GM12891 (cell line): ENCODE results near the gene GDNF.

Experiments used
- DNase-seq: peaks from one replicate; pipeline ENCODE4 v3.0.0; 2011; ENCODE audit warnings: low spot score; ENCODE audit not compliant: insufficient read length
- FAIRE-seq: peaks from 2 replicates; lab custom pipeline; 2011; peaks lifted over from hg19 to GRCh38; lab: Jason Lieb, UNC
- PAX5 ChIP-seq: IDR thresholded peaks from 2 replicates; pipeline ENCODE4 v1.6.1; 2011; ENCODE audit warnings: low read length, moderate library complexity, mild to moderate bottlenecking; ENCODE audit not compliant: insufficient read depth, severe bottlenecking
- POLR2A ChIP-seq: IDR thresholded peaks from 2 replicates; pipeline ENCODE4 v1.6.1; 2011; ENCODE audit warnings: low read depth, low read length, control low read depth
- POLR2AphosphoS5 ChIP-seq: IDR thresholded peaks from 2 replicates; pipeline ENCODE4 v1.6.1; 2011; ENCODE audit warnings: low read depth, low read length, control low read depth
- POU2F2 ChIP-seq: IDR thresholded peaks from 2 replicates; pipeline ENCODE4 v1.6.1; 2011; ENCODE audit warnings: low read depth, mild to moderate bottlenecking, control low read depth, low read length, moderate library complexity
- SPI1 ChIP-seq: IDR thresholded peaks from 2 replicates; pipeline ENCODE4 v1.6.1; 2011; ENCODE audit warnings: low read depth, low read length, control low read depth
- TAF1 ChIP-seq: IDR thresholded peaks from 2 replicates; pipeline ENCODE4 v1.6.1; 2011; ENCODE audit warnings: low read depth, low read length, control low read depth

Gene GDNF

DNA sequence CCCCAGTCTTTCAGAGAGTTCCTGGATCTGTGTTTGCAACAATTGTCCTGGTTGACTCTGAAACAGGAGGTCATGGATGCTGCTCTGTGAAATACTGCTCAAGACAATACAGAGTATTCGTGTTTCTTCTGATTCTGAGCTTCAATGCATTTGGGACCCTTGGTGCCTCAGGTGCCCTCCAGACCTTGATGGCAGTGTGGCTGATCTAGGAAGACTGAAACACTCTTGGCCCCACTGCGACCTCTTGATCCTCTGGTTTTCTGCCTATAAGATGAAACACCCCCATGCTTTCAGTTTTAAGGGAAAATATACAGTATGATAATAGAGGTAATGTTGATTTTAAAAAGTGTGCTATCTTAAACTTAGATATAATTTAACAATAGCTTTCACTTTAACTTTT is 67.6 kb downstream of the GDNF start:
- FAIRE-seq (no peak), DNase-seq (no peak)
- TF ChIP-seq SPI1, result no peak
- TF ChIP-seq TAF1, result no peak
- no peak for TF ChIP-seq POLR2A
- TF ChIP-seq PAX5, result no peak
- no peak for TF ChIP-seq POU2F2
- TF ChIP-seq POLR2AphosphoS5, result no peak

DNA sequence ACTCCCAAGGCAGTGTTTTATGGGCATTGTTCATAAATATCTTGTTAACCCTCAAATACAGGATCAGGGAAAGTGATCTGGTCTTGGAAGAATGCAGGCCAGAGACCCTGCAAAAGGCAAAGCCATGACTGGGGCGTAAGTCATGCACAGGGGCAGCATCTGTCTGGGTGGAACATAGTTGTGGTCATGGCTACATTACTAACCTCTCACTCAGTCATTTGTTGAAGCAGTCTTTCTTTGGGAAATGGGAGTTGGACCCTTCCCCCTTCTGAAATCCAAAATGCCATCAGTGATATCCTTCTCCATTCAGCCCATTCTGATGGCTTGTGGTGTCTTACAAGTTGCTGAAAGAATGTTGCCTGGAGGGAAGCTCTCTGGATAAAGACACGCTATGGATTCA is 68.1 kb downstream of the GDNF start:
- no peak for FAIRE-seq
- TF ChIP-seq SPI1, result no peak
- no peak for TF ChIP-seq POLR2A
- TF ChIP-seq POLR2AphosphoS5, result no peak
- no peak for TF ChIP-seq PAX5
- TF ChIP-seq POU2F2, result no peak
- TF ChIP-seq TAF1, result no peak
- DNase-seq, result no peak

DNA sequence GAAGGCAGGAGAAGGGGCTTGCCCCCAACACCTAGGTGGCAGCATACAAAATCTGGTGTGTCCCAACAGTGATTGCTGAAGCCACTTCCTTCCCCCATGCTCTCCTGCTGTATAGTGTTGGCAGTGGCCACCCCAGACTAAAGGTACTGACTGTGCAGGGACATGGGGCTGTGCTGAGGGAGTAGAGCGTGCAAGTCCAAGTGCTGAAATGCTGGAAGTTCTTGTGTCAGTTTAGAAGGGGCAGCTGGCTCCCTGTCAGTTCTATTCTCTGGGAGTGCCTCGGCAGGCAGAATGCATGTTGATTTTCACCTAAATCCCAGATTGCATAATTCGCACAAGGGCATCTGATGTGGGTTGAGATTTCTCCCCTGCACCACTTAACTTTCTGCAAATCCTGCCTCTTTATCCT is 68.6 kb downstream of the GDNF start:
- FAIRE-seq (no peak), DNase-seq (no peak)
- TF ChIP-seq SPI1 (no peak), POLR2A (no peak), TAF1 (no peak), POLR2AphosphoS5 (no peak), PAX5 (no peak), POU2F2 (no peak)

DNA sequence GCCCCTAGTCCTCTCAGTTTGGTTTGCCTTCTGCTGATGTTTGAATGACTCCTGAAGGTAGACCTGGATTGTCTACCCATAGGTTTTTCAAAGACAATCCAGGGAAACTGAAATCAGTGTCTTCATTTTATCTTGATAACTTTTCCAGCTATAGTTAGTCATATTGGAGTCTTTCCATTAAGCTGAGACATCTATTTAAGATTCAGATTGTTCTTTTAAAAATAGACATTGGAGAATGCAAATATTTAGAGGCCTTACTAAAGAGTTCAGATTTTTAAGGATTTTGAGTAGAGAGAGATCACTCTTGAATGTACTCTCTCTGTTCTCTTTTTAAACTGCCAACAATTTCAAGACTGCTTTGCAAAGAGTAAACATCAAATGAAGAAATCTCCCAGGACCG is 69.1 kb downstream of the GDNF start:
- no peak for DNase-seq
- FAIRE-seq, result no peak
- TF ChIP-seq POLR2A, result no peak
- no peak for TF ChIP-seq PAX5
- TF ChIP-seq POU2F2, result no peak
- no peak for TF ChIP-seq POLR2AphosphoS5
- TF ChIP-seq TAF1, result no peak
- TF ChIP-seq SPI1, result no peak

DNA sequence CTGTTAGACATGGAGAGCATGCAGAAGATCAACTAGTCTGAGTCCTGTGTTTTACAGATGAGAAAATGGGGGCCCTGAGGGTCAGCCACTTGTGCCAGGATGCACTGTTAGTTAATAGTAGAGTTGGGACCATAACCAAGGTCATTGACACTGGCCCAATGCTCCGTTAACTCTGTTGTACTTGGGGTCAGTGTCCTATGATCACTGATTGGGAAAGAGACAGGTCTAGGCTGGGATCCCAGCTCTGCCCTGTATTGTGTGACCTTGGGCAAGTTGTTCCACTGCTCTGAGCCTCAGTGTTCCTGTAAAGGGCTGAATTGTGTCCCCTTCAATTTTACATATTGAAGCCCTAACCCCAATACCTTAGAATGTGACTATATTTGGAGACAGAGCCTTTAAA is 70.0 kb downstream of the GDNF start:
- TF ChIP-seq SPI1 (no peak), POLR2AphosphoS5 (no peak), POLR2A (no peak)
- FAIRE-seq (no peak), DNase-seq (no peak)

DNA sequence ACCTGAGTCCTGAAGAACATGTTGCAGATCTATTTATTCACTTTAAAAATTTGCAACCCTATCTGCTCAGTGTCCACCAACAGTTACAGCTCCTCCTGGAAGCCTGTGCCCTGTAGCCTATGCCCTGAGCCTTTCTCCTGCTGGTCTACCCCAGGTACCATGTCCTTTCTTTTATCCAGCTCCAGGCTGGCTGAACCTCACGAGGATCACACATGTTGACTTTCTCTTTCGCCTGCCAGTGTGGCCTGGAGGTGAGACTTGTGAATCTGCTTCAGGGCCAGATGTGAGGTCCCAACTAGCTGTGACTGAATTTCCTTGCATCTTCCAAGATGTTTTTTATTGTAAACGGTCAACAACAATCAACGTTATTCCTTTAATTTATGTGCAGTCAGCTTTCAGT is 70.7 kb downstream of the GDNF start:
- DNase-seq, result no peak
- no peak for TF ChIP-seq PAX5
- TF ChIP-seq POLR2A, result no peak
- no peak for TF ChIP-seq TAF1
- no peak for TF ChIP-seq POLR2AphosphoS5
- TF ChIP-seq SPI1, result no peak
- no peak for TF ChIP-seq POU2F2
- no peak for FAIRE-seq

DNA sequence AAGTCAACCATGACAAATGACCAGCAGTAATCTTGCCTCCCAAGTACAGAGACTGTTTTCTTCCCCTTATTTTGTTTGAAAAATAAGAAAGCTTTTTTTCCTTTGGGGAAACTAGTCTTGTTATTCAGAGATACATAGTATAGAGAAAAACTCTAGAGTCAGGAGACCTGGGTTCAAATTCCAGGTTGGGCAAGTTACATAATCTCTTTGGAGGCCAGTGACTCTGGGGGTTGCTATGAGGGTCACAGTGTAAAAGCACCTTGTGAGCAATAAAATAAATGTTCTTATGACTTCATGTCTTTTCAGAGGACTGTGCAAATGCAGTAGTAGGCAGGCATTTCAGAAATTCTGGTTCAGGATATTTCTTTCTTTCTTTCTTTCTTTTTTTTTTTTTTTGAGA is 71.5 kb downstream of the GDNF start:
- no peak for TF ChIP-seq SPI1
- TF ChIP-seq POLR2A, result no peak
- no peak for TF ChIP-seq PAX5
- no peak for TF ChIP-seq TAF1
- TF ChIP-seq POLR2AphosphoS5, result no peak
- TF ChIP-seq POU2F2, result no peak
- FAIRE-seq (no peak), DNase-seq (no peak)

DNA sequence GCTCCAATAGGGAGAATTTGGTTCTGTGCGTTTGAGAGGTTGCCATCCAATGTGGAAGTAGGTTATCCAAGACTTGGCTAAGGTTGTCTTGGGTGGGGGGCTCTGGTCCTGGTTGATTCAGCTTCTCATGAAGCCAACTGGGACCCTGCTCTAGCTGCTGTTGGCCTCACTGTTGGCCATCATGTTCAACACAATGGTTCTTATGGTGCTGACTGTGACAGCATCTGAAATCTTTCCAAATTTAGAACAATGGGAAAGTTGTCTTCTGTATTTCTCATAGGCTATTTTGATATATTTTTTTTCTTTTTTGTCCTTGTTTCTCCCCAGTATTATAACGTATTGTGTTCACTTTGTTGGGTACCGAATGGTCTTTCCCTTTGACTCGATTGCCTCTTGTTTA is 71.9 kb downstream of the GDNF start:
- TF ChIP-seq POU2F2, result no peak
- TF ChIP-seq SPI1, result no peak
- no peak for TF ChIP-seq POLR2A
- TF ChIP-seq POLR2AphosphoS5, result no peak
- no peak for TF ChIP-seq PAX5
- no peak for TF ChIP-seq TAF1
- FAIRE-seq, result no peak
- DNase-seq, result no peak

DNA sequence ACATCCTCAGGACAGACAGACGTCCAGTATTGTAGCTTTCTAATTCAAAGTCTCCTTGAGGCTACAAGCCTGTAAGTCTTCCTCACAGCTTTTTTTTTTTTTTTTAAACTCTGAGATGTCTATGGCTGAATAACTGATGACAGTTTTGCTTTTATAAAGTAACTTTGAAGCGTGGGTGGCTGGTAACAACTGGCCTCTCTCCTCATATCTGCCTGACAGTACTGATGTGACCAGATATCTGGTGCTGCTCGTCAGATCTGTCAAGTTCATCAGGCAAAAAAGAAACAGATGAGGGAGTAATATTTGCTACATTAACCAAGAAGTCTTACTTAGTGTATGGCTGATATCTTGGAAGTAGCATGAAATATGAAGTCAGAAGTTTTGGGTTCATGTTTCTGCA is 72.6 kb downstream of the GDNF start:
- TF ChIP-seq SPI1, result no peak
- no peak for TF ChIP-seq POU2F2
- no peak for TF ChIP-seq POLR2AphosphoS5
- no peak for TF ChIP-seq PAX5
- no peak for TF ChIP-seq POLR2A
- no peak for FAIRE-seq
- DNase-seq, result no peak
